ENCODE data around the gene EHBP1L1.

The EHBP1L1 gene

GRCh38 chr11:65599216-65599954 lies 23.5 kb downstream of the EHBP1L1 start:
- no peak for FAIRE-seq

DNA sequence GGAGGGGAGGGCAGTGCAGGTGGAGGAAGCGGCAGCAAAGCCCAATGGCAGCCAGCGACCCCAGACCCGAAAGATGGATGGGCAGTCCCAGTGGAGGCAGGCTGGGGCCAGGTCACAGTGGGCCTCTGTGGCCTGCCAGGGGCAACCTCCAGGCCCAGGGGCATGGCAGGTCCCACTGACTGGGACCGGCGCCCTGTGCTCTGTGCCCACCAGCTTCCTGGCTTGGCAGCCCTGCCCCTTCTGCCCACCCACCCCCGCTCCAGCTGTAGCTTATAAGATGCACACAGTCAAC lies 24.0 kb downstream of the EHBP1L1 start:
- FAIRE-seq, result no peak

GRCh38 chr11:65604258-65604657 lies 28.4 kb downstream of the EHBP1L1 start:
- FAIRE-seq, result no peak

- peak; percentile 79 for FAIRE-seq
Observed at GRCh38 chr11:65606876-65607613, 31.2 kb downstream of the EHBP1L1 start.

- FAIRE-seq, result no peak
Observed at GRCh38 chr11:65607614-65608426, 32.0 kb downstream of the EHBP1L1 start.

- no peak for FAIRE-seq
Observed at GRCh38 chr11:65609229-65609628, 33.4 kb downstream of the EHBP1L1 start.

DNA sequence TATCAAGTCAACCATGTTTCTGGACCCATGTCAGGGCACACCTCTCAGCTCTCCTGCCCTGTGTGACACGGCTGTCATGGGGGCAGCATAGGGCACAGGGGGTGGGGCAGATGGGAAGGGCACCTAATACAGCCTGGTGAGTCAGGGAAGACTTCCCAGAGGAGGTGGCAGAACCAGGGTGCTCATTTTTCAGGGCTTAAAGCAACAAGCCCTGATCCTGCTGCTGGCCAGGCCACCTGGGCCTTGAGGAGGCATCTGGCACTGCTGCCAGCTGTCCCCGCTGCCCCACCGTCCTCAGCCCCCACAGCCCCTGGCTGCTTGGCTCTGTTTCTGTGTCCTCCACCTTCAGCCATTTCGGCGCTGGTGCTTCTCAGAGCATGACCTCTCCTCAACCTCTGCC lies 33.8 kb downstream of the EHBP1L1 start:
- FAIRE-seq, result no peak

- no peak for FAIRE-seq
Observed at GRCh38 chr11:65610404-65610803, 34.6 kb downstream of the EHBP1L1 start.

GRCh38 chr11:65611028-65611757 lies 35.3 kb downstream of the EHBP1L1 start:
- no peak for FAIRE-seq

DNA sequence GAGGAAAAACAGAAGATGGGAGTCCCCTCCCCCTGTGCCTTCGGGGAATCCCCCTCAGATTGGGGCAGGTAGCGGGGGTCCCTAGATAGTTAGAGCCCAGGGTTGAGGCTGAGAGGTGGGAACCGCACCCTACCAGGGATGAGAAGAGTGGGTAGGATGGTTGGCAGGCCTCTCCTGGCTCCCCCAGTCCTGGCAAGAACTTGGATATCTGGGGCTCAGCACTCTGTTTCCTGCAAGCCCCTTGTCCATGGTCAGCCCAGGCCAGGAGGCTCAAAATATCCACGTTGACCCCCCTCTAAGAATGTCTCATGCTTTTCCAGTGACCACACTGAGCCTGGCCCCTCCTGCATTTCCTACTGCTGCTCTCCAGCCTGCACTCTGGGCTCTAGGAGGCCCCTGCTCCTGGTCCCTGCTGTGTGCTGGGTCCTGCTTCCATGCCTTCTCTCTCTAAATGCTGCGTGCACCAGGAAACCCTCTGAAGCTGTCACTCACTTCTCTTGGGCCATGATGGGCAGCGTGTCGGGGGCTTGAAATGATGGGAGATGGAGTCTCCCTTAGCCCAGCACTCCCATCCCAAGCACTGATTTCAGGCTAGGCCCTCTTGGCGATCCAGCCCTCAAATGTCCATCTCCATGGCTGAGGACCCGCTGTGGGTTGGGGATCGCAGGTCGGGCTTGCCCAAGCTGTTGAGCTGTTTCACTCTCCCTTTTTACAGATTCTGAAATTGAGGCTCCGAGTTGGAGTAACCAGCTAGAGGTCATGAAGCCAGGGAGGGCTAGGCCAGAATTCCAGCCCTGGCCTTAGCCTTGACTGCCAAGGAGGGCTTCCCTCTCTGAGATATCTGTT lies 36.1 kb downstream of the EHBP1L1 start:
- FAIRE-seq, result no peak

- no peak for FAIRE-seq
Observed at GRCh38 chr11:65612691-65613090, 36.8 kb downstream of the EHBP1L1 start.

- no peak for FAIRE-seq
Observed at GRCh38 chr11:65613091-65613928, 37.5 kb downstream of the EHBP1L1 start.

DNA sequence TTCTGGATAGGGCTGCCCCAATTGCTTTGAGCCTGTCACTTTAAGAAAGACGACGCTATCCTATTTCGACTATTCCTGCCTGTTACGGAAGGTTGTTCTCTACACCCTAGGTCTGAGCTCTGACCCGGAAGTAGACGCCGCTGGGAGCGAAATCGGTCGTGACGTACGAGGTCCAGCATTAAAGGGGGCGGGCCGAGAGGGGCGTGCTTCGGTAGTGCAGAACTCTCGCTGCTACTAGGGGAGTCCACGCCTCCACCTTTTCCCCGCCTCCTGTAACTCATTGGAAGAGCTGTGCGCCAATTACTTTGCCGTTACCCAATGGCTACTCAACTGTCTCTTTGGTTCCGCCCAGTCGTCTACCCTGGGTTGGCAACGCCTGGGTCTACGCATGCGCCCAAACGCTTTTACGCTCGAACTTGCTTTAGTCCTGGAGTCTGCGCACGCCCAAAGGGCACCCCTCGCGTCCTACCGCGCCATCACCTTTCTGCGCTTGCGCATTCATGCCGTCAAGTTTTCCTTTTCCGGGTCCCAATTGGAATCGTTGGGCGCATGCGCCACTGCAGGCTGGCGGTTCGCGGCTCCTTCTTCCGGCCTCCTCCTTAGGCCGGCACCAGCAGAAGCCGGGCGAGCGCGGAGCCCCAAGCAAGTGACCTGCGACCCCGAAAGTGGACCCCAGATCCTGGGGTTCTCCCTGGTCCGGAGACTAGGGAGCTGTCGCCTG lies 39.5 kb downstream of the EHBP1L1 start, which contains the start of gene PCNX3:
PCNX3 (plus strand) TSS at position 548 of the 721 bp plus-strand sequence. CDS start 536 bp downstream, outside the sequence.
- FAIRE-seq, result peak; percentile 98

- no peak for FAIRE-seq
Observed at GRCh38 chr11:65615950-65616574, 40.2 kb downstream of the EHBP1L1 start.

DNA sequence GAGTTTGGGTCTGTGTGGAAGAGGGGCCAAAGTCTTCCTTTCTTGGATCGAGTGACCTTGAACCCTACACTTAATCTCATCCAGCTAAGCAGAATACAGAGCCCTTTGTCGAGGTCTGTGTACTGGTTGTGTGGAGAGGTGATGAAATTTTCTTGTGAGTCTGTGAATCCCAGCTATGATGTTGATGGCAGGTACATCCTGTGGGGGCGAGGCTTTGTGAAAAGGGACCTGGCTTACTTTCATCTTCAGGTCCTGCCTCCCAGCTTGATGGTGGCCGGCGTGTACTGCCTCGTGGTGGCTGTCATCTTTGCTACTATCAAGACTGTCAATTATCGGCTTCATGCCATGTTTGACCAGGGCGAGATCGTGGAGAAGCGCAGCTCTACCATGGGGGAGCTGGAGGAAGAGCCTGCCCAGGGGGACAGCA lies 40.7 kb downstream of the EHBP1L1 start:
- no peak for FAIRE-seq

DNA sequence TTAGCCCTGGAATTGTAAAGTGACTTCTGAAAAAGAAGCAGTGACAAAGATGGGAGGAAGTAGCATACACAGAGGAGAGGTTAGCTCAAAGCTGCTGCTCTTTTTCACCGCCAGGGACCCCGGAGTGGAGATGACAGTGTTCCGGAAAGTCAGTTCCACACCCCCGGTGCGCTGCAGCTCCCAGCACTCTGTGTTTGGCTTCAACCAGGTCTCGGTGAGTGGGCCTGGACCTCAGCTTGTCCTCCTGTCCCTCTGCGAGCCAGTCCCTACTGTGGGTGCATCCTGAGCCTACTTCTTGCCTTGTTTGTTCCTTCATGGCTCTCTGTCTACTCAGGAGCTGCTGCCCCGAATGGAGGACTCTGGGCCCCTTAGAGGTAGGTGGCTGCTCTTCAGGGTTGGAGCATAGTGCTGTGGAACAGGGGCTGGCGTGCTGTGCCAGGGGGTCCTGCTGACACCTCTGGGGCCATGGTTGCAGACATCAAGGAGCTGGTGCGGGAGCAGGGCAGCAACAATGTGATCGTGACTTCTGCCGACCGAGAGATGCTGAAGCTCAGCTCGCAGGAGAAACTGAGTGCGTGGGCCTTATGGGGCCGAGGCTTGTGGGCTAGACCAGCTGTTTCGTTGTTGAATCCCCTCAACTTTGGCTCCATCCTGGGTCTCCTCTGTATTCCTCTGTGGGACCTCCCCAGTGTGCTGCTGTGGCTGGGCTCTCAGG lies 41.4 kb downstream of the EHBP1L1 start:
- no peak for FAIRE-seq

DNA sequence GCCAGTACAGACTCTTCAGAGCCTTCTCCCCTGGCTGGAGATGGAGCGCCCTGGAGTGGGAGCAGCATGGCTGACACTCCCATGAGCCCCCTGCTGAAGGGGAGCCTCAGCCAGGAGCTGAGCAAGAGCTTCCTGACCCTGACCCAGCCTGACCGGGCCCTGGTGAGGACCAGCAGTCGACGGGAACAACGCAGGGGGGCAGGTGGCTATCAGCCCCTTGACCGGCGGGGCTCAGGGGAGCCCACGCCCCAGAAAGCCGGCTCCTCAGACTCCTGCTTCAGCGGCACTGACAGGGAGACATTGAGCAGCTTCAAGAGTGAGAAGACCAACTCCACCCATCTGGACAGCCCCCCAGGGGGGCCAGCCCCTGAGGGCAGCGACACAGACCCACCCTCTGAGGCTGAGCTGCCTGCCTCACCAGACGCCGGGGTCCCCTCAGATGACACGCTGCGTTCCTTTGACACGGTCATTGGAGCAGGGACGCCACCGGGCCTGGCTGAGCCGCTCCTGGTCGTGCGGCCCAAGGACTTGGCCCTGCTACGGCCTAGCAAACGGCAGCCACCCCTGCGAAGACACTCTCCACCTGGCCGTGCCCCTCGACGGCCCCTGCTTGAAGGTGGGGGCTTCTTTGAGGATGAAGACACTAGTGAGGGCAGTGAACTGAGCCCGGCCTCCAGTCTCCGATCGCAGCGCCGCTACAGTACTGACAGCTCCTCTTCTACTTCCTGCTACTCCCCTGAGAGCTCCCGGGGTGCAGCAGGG lies 42.3 kb downstream of the EHBP1L1 start:
- FAIRE-seq, result no peak

DNA sequence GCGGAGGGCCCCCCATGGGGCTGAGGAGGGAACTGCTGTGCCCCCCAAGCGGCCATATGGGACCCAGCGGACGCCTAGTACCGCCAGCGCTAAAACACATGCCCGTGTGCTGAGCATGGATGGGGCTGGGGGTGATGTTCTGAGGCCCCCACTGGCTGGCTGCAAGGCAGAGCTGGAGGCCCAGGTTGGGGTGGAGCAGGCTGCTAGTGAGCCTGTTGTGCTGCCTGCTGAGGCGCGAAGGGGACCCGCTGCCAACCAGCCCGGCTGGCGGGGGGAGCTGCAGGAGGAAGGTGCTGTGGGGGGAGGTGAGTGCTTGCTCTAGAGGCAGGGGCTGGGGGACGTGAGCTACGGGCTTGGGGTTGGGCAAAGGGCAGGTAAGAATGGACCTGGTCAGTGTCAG lies 42.9 kb downstream of the EHBP1L1 start:
- no peak for FAIRE-seq
